HepG2 (cell line): ENCODE data around the gene MORN5. TPM values are rescaled to one million over a fixed set of nuclear protein-coding genes. Genes with fewer than 3 reads are reported as not detected.
A peak's percentile ranks its signal among the peaks of the same experiment; 100 is the strongest.

Experiments used
- BRD4 ChIP-seq: sonication (generic); formaldehyde crosslinking; IDR thresholded peaks from 2 replicates; pipeline ENCODE4 v1.4.0; 2020; ENCODE audit warnings: missing genetic modification reagents
- ESRRA ChIP-seq: sonication (generic); formaldehyde crosslinking; IDR thresholded peaks from 2 replicates; pipeline ENCODE4 v1.5.1; 2020; ENCODE audit warnings: mild to moderate bottlenecking, low read depth, missing genetic modification reagents
- MAF1 ChIP-seq: sonication (generic); formaldehyde crosslinking; IDR thresholded peaks from 2 replicates; pipeline ENCODE4 v1.5.0; 2020; ENCODE audit warnings: missing genetic modification reagents, borderline replicate concordance
- NFATC3 ChIP-seq: sonication (generic); formaldehyde crosslinking; IDR thresholded peaks from 2 replicates; pipeline ENCODE4 v1.5.1; 2020; ENCODE audit warnings: mild to moderate bottlenecking, missing genetic modification reagents
- NR2F1 ChIP-seq, 2 experiments: fragments of 450-650 bp in 1 of 2; formaldehyde crosslinking in 1 of 2; IDR thresholded peaks; 2 replicates each; pipeline versions ENCODE4 v1.5.0 to v1.6.1; 2016 to 2020; ENCODE audit warnings: mild to moderate bottlenecking in 1 of 2, missing compliant biosample characterization in 1 of 2, missing genetic modification reagents in 1 of 2, moderate library complexity in 1 of 2
- PAX8 ChIP-seq: sonication (generic); formaldehyde crosslinking; IDR thresholded peaks from 2 replicates; pipeline ENCODE4 v1.8.0; 2022; ENCODE audit warnings: mild to moderate bottlenecking, missing genetic modification reagents, borderline replicate concordance
- PTBP1 ChIP-seq: fragments of 200-400 bp; formaldehyde crosslinking; IDR thresholded peaks from 2 replicates; pipeline ENCODE4 v1.6.1; 2018; ENCODE audit warnings: low read length, low read depth; ENCODE audit not compliant: poor library complexity, severe bottlenecking
- RBM39 ChIP-seq: fragments of 200-400 bp; formaldehyde crosslinking; IDR thresholded peaks from one replicate; pipeline ENCODE4 v1.6.1; 2018; ENCODE audit warnings: antibody characterized with exemption, mild to moderate bottlenecking, low read depth, low read length; ENCODE audit not compliant: poor library complexity, severe bottlenecking
- ZFYVE20 ChIP-seq: sonication (generic); formaldehyde crosslinking; IDR thresholded peaks from 2 replicates; pipeline ENCODE4 v1.8.0; 2023; ENCODE audit warnings: low read depth, mild to moderate bottlenecking, moderate library complexity, missing genetic modification reagents, borderline replicate concordance
- ZNF138 ChIP-seq: sonication (generic); formaldehyde crosslinking; IDR thresholded peaks from 2 replicates; pipeline ENCODE4 v1.5.0; 2020; ENCODE audit warnings: mild to moderate bottlenecking, low read depth, missing genetic modification reagents
- ZNF746 ChIP-seq: sonication (generic); formaldehyde crosslinking; IDR thresholded peaks from 2 replicates; pipeline ENCODE4 v1.8.0; 2022; ENCODE audit warnings: mild to moderate bottlenecking, missing genetic modification reagents
- ZNF781 ChIP-seq: sonication (generic); formaldehyde crosslinking; IDR thresholded peaks from 2 replicates; pipeline ENCODE4 v1.5.1; 2020; ENCODE audit warnings: borderline replicate concordance, mild to moderate bottlenecking, missing genetic modification reagents; ENCODE audit errors: not compliant biosample characterization
- polyA plus RNA-seq, 8 experiments: library from polyadenylated mRNA; depleted of rRNA in 3 of 8; stranded (reverse) in 7 of 8; unstranded in 1 of 8; fragments of >200 nt; fragmentation: Illumina TruSeq in 4 of 8; extraction: Trizol in 4 of 8; gene quantifications; 2 replicates each; pipeline versions ENCODE4 v1.2.1 to v1.2.3, GENCODE V29; 2011 to 2016; ENCODE audit warnings: low read depth in 4 of 8, missing spikeins in 1 of 8, mixed read lengths in 1 of 8; ENCODE audit not compliant: insufficient read depth in 1 of 8
- total RNA-seq, 5 experiments: library from RNA; depleted of rRNA; stranded (reverse); fragments of >200 nt; fragmentation: Illumina TruSeq; extraction: Trizol; gene quantifications; 2 replicates each; pipeline ENCODE4 v1.2.3, GENCODE V29; 2016; ENCODE audit warnings: low read depth in 1 of 5
- TF ChIP-seq, protein P1 (sequence below): sonication (generic); formaldehyde crosslinking; conservative IDR thresholded peaks from 2 replicates; pipeline ENCODE4 v1.8.0; 2022; ENCODE audit warnings: mild to moderate bottlenecking, moderate library complexity, missing genetic modification reagents
- TF ChIP-seq, protein P2 (sequence below): IDR thresholded peaks from 2 replicates; pipeline ENCODE4 v1.6.1; 2012; ENCODE audit warnings: low read depth, low read length, improper control_type of control experiment
- TF ChIP-seq, protein P3 (sequence below): sonication (generic); formaldehyde crosslinking; IDR thresholded peaks from 2 replicates; pipeline ENCODE4 v1.5.1; 2020; ENCODE audit warnings: missing genetic modification reagents, mild to moderate bottlenecking, borderline replicate concordance
- TF ChIP-seq, protein P4 (sequence below): sonication (generic); formaldehyde crosslinking; IDR thresholded peaks from 2 replicates; pipeline ENCODE4 v1.5.1; 2020; ENCODE audit warnings: missing genetic modification reagents, mild to moderate bottlenecking, borderline replicate concordance
- TF ChIP-seq, protein P5 (sequence below): sonication (generic); formaldehyde crosslinking; IDR thresholded peaks from 2 replicates; pipeline ENCODE4 v1.8.1; 2023; ENCODE audit warnings: mild to moderate bottlenecking, inconsistent platforms, moderate library complexity, missing genetic modification reagents, borderline replicate concordance
- TF ChIP-seq, protein P6 (sequence below): sonication (generic); formaldehyde crosslinking; IDR thresholded peaks from 2 replicates; pipeline ENCODE4 v1.5.1; 2020; ENCODE audit warnings: mild to moderate bottlenecking, moderate library complexity, missing genetic modification reagents

The MORN5 gene
- total and polyA plus RNA-seq, 2 of the 13 experiments (the other 11 are each of a cell fraction or from before 2014, with no cell fraction given): not detected

DNA sequence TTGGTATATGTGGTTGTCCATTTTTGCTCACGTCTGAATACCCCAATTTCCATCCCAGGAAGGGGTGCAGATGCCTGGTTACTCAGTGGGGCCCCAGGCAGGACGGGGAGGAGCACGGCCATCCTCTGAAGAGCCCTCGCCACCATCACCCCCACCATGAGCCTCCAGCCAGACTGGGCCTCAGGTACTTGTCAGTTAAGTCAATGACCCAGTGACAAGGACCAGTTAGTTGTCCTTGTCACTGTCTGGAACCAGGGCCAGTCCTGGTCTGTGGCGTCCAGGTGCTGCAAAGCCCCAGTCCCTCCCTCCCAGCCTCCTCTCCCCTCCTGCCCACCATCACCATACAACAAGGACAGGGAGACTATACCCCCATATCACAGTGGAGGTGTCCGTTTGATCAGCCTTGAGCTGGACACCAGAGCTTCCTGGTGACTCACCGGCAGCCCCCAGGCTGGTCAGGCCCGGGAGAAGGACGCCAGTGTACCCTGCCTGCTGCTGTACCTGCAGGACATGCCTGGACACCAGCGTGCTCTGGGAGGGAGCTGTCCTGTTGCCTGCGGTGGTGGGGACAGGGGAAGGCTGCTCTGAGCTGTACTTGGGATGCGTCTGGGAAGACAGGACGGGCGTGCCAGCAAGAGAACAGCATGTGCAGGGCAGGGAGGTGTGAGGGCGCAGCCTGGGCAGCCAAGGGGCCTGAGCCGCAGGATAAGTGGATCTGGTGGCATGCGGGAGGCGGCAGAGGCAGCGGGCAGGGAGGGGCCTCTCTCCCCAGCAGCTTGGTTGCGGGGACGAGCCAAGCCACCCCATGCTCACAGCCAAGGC, 34.0 kb upstream of the MORN5 start (continued):
- TF ChIP-seq, protein P1, sequence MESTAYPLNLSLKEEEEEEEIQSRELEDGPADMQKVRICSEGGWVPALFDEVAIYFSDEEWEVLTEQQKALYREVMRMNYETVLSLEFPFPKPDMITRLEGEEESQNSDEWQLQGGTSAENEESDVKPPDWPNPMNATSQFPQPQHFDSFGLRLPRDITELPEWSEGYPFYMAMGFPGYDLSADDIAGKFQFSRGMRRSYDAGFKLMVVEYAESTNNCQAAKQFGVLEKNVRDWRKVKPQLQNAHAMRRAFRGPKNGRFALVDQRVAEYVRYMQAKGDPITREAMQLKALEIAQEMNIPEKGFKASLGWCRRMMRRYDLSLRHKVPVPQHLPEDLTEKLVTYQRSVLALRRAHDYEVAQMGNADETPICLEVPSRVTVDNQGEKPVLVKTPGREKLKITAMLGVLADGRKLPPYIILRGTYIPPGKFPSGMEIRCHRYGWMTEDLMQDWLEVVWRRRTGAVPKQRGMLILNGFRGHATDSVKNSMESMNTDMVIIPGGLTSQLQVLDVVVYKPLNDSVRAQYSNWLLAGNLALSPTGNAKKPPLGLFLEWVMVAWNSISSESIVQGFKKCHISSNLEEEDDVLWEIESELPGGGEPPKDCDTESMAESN: no peak
- TF ChIP-seq ESRRA (CRISPR knock-in tag) (no peak), RBM39 (no peak), NFATC3 (CRISPR knock-in tag) (no peak), PAX8 (no peak), ZFYVE20 (CRISPR knock-in tag) (no peak), ZNF746 (CRISPR knock-in tag) (no peak), NR2F1 (CRISPR knock-in tag; IDR thresholded peaks at IDR 0.05) (no peak), ZNF781 (no peak), MAF1 (CRISPR knock-in tag) (no peak), ZNF138 (no peak), BRD4 (CRISPR knock-in tag) (no peak), PTBP1 (no peak)
- TF ChIP-seq, protein P2, sequence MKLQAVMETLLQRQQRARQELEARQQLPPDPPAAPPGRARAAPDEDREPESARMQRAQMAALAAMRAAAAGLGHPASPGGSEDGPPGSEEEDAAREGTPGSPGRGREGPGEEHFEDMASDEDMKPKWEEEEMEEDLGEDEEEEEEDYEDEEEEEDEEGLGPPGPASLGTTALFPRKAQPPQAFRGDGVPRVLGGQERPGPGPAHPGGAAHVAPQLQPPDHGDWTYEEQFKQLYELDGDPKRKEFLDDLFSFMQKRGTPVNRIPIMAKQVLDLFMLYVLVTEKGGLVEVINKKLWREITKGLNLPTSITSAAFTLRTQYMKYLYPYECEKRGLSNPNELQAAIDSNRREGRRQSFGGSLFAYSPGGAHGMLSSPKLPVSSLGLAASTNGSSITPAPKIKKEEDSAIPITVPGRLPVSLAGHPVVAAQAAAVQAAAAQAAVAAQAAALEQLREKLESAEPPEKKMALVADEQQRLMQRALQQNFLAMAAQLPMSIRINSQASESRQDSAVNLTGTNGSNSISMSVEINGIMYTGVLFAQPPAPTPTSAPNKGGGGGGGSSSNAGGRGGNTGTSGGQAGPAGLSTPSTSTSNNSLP: no peak
- TF ChIP-seq, protein P3, sequence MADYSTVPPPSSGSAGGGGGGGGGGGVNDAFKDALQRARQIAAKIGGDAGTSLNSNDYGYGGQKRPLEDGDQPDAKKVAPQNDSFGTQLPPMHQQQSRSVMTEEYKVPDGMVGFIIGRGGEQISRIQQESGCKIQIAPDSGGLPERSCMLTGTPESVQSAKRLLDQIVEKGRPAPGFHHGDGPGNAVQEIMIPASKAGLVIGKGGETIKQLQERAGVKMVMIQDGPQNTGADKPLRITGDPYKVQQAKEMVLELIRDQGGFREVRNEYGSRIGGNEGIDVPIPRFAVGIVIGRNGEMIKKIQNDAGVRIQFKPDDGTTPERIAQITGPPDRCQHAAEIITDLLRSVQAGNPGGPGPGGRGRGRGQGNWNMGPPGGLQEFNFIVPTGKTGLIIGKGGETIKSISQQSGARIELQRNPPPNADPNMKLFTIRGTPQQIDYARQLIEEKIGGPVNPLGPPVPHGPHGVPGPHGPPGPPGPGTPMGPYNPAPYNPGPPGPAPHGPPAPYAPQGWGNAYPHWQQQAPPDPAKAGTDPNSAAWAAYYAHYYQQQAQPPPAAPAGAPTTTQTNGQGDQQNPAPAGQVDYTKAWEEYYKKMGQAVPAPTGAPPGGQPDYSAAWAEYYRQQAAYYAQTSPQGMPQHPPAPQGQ: no peak
- TF ChIP-seq, protein P4, sequence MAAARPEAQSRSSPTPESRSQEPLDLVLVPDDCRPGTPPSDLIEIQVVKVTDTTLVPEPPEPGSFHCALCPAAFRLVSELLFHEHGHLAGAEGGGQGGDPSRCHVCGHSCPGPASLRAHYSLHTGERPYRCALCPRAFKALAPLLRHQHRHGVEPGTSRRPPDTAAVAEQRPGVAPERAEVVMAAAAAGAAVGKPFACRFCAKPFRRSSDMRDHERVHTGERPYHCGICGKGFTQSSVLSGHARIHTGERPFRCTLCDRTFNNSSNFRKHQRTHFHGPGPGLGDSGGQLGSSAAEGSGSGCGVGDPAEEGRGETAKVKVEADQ (CRISPR knock-in tag): no peak
- TF ChIP-seq, protein P5, sequence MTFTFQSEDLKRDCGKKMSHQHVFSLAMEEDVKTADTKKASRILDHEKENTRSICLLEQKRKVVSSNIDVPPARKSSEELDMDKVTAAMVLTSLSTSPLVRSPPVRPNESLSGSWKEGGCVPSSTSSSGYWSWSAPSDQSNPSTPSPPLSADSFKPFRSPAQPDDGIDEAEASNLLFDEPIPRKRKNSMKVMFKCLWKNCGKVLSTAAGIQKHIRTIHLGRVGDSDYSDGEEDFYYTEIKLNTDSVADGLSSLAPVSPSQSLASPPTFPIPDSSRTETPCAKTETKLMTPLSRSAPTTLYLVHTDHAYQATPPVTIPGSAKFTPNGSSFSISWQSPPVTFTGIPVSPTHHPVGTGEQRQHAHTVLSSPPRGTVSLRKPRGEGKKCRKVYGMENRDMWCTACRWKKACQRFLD (CRISPR knock-in tag): no peak
- TF ChIP-seq, protein P6, sequence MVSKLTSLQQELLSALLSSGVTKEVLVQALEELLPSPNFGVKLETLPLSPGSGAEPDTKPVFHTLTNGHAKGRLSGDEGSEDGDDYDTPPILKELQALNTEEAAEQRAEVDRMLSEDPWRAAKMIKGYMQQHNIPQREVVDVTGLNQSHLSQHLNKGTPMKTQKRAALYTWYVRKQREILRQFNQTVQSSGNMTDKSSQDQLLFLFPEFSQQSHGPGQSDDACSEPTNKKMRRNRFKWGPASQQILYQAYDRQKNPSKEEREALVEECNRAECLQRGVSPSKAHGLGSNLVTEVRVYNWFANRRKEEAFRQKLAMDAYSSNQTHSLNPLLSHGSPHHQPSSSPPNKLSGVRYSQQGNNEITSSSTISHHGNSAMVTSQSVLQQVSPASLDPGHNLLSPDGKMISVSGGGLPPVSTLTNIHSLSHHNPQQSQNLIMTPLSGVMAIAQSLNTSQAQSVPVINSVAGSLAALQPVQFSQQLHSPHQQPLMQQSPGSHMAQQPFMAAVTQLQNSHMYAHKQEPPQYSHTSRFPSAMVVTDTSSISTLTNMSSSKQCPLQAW (CRISPR knock-in tag): peak; percentile 19; the same call in 1 of the 2 replicates
